ENCODE data around the gene DAAM2.

- no peak for TF ChIP-seq POLR2AphosphoS5 (IDR thresholded peaks at IDR 0.05; ENCODE audit: low read depth, low read length)
- TF ChIP-seq, protein P1, sequence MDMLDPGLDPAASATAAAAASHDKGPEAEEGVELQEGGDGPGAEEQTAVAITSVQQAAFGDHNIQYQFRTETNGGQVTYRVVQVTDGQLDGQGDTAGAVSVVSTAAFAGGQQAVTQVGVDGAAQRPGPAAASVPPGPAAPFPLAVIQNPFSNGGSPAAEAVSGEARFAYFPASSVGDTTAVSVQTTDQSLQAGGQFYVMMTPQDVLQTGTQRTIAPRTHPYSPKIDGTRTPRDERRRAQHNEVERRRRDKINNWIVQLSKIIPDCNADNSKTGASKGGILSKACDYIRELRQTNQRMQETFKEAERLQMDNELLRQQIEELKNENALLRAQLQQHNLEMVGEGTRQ (IDR thresholded peaks at IDR 0.05; ENCODE audit: borderline replicate concordance, low read depth, low read length), result no peak
- TF ChIP-seq CTCF (IDR thresholded peaks at IDR 0.05), result no peak
- TF ChIP-seq TAF1 (IDR thresholded peaks at IDR 0.05; ENCODE audit: borderline replicate concordance, low read depth, low read length), result no peak
- TF ChIP-seq RFX5 (IDR thresholded peaks at IDR 0.05; ENCODE audit: low read length), result no peak
- TF ChIP-seq EZH2phosphoT487 (IDR thresholded peaks at IDR 0.05; ENCODE audit: borderline replicate concordance, low read depth), result no peak
- TF ChIP-seq, protein P2, sequence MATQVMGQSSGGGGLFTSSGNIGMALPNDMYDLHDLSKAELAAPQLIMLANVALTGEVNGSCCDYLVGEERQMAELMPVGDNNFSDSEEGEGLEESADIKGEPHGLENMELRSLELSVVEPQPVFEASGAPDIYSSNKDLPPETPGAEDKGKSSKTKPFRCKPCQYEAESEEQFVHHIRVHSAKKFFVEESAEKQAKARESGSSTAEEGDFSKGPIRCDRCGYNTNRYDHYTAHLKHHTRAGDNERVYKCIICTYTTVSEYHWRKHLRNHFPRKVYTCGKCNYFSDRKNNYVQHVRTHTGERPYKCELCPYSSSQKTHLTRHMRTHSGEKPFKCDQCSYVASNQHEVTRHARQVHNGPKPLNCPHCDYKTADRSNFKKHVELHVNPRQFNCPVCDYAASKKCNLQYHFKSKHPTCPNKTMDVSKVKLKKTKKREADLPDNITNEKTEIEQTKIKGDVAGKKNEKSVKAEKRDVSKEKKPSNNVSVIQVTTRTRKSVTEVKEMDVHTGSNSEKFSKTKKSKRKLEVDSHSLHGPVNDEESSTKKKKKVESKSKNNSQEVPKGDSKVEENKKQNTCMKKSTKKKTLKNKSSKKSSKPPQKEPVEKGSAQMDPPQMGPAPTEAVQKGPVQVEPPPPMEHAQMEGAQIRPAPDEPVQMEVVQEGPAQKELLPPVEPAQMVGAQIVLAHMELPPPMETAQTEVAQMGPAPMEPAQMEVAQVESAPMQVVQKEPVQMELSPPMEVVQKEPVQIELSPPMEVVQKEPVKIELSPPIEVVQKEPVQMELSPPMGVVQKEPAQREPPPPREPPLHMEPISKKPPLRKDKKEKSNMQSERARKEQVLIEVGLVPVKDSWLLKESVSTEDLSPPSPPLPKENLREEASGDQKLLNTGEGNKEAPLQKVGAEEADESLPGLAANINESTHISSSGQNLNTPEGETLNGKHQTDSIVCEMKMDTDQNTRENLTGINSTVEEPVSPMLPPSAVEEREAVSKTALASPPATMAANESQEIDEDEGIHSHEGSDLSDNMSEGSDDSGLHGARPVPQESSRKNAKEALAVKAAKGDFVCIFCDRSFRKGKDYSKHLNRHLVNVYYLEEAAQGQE (IDR thresholded peaks at IDR 0.05; ENCODE audit: low read depth, low read length), result no peak
- TF ChIP-seq GABPA (IDR thresholded peaks at IDR 0.05; ENCODE audit: low read depth), result no peak
- no peak for TF ChIP-seq RAD21 (IDR thresholded peaks at IDR 0.05; ENCODE audit: low read length)
- no peak for TF ChIP-seq SIN3A (IDR thresholded peaks at IDR 0.05; ENCODE audit: borderline replicate concordance, low read depth, low read length)
- no peak for TF ChIP-seq MEF2A (IDR thresholded peaks at IDR 0.05; ENCODE audit: borderline replicate concordance, low read depth)
Observed at GRCh38 chr6:39896701-39897100, 104.5 kb downstream of the DAAM2 start.
